ENCODE results near the gene EPHB6. TPM values are rescaled to one million over a fixed set of nuclear protein-coding genes. Genes with fewer than 3 reads are reported as not detected.
A peak's percentile ranks its signal among the peaks of the same experiment; 100 is the strongest.

EPHB6 gene
- total RNA-seq, 1 experiment from 2014 or later = 0.14 TPM

GRCh38 chr7:142901426-142902259 is 46.8 kb downstream of the EPHB6 start:
- H3K9me3 ChIP-seq (replicated peaks) = peaks cover 7% of the 10 kb centered on the region; the same call in 1 of the 2 replicates
- no peaks in the 10 kb centered on the region for H3K36me3 ChIP-seq
- H3K27me3 ChIP-seq = no peaks in the 10 kb centered on the region; the same call in 1 of the 2 replicates
- no peak overlapping the region for H3K27ac ChIP-seq
- DNase-seq = no peak
- H3K4me1 ChIP-seq = no peaks in the 10 kb centered on the region
- no peak overlapping the region for H3K4me3 ChIP-seq

- no peaks in the 10 kb centered on the region for H3K4me1 ChIP-seq
- no peaks in the 10 kb centered on the region for H3K27me3 ChIP-seq
- no peaks in the 10 kb centered on the region for H3K36me3 ChIP-seq
- H3K9me3 ChIP-seq (replicated peaks) = peaks cover 7% of the 10 kb centered on the region; the same call in 1 of the 2 replicates
- no peak overlapping the region for H3K27ac ChIP-seq
- no peak overlapping the region for H3K4me3 ChIP-seq
- DNase-seq = no peak
These were observed 49.3 kb downstream of the EPHB6 start for GRCh38 chr7:142904128-142904527.

DNA sequence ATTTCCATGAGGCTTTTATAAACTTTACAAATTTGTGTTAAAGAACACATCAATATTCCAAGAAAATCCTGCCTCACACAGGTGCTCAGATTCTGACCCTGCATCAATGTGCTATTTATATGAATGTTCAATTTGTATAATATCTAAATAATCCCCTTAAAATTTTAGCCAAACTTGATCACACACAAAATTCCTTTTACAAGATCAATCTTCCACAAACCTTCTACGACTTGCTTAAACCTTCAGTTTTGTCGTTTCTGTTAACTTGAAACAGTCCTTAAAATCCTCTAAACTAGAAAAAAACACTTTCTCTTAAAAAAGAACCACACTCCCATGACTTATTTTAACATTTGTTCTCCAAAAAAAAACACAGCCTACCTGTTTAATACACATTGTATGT is 50.9 kb downstream of the EPHB6 start:
- no peak overlapping the region for H3K4me3 ChIP-seq
- H3K36me3 ChIP-seq = no peaks in the 10 kb centered on the region
- H3K9me3 ChIP-seq (replicated peaks) = peaks cover 7% of the 10 kb centered on the region; the same call in 1 of the 2 replicates
- DNase-seq = no peak
- no peak overlapping the region for H3K27ac ChIP-seq
- peaks cover 2% of the 10 kb centered on the region; the same call in 1 of the 2 replicates for H3K27me3 ChIP-seq
- no peaks in the 10 kb centered on the region for H3K4me1 ChIP-seq

GRCh38 chr7:142906643-142907042 is 51.8 kb downstream of the EPHB6 start:
- Histone ChIP-seq H3K36me3 (no peaks in the 10 kb centered on the region), H3K27me3 (peaks cover 11% of the 10 kb centered on the region), H3K4me3 (no peak overlapping the region), H3K27ac (no peak overlapping the region), H3K4me1 (no peaks in the 10 kb centered on the region), H3K9me3 (replicated peaks) (peaks cover 7% of the 10 kb centered on the region; the same call in 1 of the 2 replicates)
- DNase-seq = no peak

DNA sequence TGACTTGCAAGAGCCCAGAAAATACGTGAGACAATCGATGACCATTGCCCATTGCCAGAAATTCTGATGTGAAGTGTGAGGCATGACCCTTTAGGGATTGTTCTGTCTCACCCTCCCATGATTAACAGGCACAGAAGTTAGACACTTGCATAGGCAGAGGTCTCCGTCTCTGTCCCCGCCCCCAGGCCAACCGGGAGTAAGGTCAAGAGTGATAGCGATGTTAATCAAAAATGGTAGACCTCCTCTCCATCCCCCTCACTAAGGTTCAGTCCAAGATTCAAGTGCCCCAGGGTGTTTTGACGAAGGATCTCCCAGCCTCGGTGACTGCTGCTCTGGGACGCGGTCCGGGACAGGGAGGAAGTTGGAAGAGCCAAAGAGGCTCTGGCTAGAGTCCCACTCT is 53.4 kb downstream of the EPHB6 start:
- DNase-seq = no peak
- H3K27ac ChIP-seq = no peak overlapping the region
- H3K4me3 ChIP-seq = no peak overlapping the region
- H3K4me1 ChIP-seq = no peaks in the 10 kb centered on the region
- H3K27me3 ChIP-seq = peaks cover 11% of the 10 kb centered on the region
- peaks cover 7% of the 10 kb centered on the region; the same call in 1 of the 2 replicates for H3K9me3 ChIP-seq (replicated peaks)
- no peaks in the 10 kb centered on the region for H3K36me3 ChIP-seq

DNA sequence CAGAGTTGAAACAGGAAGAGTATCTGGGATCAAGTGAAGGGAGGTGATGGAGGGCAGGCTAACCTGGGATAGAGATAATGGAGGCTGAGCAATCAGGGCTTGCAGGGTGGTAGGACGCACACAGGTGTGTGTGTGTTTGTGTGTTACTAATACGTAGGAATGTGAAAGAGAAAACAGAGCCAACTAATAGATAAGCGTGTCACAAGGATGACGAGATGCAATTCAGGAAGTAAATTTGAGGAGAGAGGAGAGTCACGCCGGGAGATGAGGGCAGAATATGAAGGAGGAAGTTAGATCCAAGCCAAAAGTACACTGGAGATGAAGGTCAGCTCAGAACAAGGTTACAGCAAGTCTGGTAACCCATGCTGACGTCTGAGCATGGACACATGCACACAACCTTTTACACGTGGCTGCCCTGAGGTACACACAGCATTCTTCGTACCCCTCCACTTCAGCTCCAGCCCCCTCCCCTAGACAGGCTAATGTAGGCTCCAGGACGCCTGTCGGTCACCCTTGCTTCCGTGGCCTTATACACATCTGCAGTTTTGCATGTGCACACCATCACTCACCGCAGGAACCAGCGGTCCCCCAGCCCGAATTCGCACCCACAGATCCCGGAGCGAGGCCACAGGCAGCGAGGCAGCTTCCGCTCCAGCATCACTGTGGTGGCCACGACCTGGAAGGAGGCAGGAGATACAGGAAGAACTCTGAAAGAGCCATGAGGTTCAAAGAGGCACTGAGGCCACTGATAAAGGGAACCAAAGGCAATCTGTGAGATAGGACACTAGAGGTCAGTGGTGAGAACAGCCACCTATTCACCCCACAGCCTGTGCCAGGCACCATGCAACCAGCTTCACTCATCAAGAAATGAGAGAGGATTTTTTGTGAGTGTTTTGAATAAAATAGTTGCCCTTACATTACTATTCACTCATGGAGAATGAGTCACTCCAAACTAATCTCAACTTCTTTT is 54.3 kb downstream of the EPHB6 start:
- Histone ChIP-seq H3K27ac (no peak overlapping the region), H3K4me1 (no peaks in the 10 kb centered on the region), H3K9me3 (replicated peaks) (peaks cover 7% of the 10 kb centered on the region; the same call in 1 of the 2 replicates), H3K36me3 (no peaks in the 10 kb centered on the region), H3K4me3 (no peak overlapping the region), H3K27me3 (peaks cover 11% of the 10 kb centered on the region)
- DNase-seq = peak in 1 of 2 experiments; percentile 9

DNA sequence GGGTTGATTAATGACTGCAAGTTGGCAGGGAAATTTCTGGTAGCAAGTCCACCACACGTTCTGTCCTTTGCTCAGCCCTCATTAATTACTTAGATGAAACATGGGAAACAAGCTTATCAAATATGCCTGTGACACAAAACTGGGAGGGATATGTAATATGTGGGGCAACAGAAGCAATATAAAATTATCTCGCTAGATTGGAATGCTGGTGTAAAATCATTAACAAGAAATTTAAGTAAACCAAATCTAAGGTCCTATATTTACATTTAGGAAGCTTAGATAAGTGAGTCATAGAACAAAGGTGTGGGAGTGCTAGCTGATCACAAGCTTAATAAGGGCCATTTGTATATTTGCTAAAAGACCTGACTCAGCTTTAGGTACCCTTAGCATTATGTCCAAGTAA is 55.2 kb downstream of the EPHB6 start:
- Histone ChIP-seq H3K36me3 (no peaks in the 10 kb centered on the region), H3K27ac (no peak overlapping the region), H3K4me3 (no peak overlapping the region), H3K4me1 (no peaks in the 10 kb centered on the region), H3K27me3 (peaks cover 11% of the 10 kb centered on the region), H3K9me3 (replicated peaks) (peaks cover 7% of the 10 kb centered on the region; the same call in 1 of the 2 replicates)
- DNase-seq = no peak

- Histone ChIP-seq H3K4me3 (no peak overlapping the region), H3K9me3 (replicated peaks) (peaks cover 4% of the 10 kb centered on the region; the same call in 1 of the 2 replicates), H3K4me1 (no peaks in the 10 kb centered on the region), H3K27me3 (peaks cover 11% of the 10 kb centered on the region), H3K27ac (no peak overlapping the region), H3K36me3 (no peaks in the 10 kb centered on the region)
- no peak for DNase-seq
These were observed 55.6 kb downstream of the EPHB6 start for GRCh38 chr7:142910481-142910880.

DNA sequence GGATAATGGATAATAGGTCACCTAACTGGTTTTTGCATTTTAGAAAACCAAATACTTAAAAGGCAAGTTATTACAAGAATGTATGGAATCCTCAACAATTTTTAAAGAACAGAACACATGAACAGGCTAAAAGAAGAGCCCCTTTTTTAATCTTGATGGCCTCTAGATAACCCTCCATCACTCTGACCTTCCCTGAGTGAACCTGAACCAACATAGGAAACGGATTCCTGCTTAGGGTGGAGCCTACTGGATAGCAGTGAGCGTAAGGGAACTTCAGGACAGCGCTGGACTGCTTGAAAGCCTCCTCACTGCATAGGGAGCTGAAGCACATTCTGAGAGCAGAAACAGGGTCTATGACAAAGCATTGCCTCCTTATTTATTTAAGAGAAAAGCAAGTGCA is 58.2 kb downstream of the EPHB6 start:
- peaks cover 17% of the 10 kb centered on the region for H3K27me3 ChIP-seq
- no peak for DNase-seq
- H3K4me3 ChIP-seq = no peak overlapping the region
- H3K4me1 ChIP-seq = no peaks in the 10 kb centered on the region
- no peaks in the 10 kb centered on the region for H3K36me3 ChIP-seq
- H3K27ac ChIP-seq = no peak overlapping the region
- no peaks in the 10 kb centered on the region for H3K9me3 ChIP-seq (replicated peaks)

GRCh38 chr7:142913566-142913965 is 58.7 kb downstream of the EPHB6 start:
- no peaks in the 10 kb centered on the region for H3K9me3 ChIP-seq (replicated peaks)
- H3K27ac ChIP-seq = no peak overlapping the region
- H3K4me1 ChIP-seq = no peaks in the 10 kb centered on the region
- H3K27me3 ChIP-seq = peaks cover 22% of the 10 kb centered on the region
- H3K36me3 ChIP-seq = no peaks in the 10 kb centered on the region
- H3K4me3 ChIP-seq = no peak overlapping the region
- no peak for DNase-seq

DNA sequence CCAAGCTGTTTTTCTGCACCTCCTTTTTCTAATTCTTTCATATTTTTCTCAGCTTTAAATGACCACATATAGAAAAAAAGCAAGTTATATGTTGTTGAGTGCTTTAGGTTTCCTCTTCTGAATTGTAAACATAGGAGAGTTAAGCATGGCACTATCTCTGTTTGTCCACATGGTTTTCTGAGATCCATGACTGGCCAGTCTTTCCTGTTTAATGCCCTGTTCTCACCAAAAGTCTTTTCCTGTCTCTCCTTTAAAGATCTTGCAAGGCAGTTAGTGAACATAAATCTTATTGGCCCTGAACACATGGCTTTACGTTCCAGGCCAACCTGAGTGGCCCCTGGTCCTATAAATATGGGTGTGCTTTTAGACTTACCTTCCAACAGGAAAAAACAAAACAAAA is 59.2 kb downstream of the EPHB6 start:
- Histone ChIP-seq H3K4me3 (no peak overlapping the region), H3K36me3 (no peaks in the 10 kb centered on the region), H3K27me3 (peaks cover 24% of the 10 kb centered on the region), H3K27ac (no peak overlapping the region), H3K4me1 (no peaks in the 10 kb centered on the region), H3K9me3 (replicated peaks) (no peaks in the 10 kb centered on the region)
- DNase-seq = no peak

DNA sequence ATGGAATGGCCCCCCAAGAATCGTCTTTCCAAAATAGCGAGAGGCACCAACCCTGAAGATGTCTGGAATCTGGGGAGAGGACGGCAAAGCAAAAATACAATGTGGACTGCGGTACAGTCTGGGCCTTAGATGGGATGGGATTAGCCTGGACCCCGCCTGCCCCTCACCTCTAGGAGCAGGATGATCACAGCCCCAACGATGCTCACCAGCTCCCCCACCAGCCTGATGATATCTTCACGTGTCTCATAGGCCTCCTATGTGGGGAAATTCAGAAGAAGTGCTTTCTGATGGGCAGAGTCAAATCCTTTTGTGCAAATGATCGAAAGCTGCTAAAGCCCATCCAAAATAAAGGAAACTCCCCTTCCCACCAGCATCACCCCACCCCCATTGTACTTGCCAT is 60.4 kb downstream of the EPHB6 start:
- H3K27me3 ChIP-seq = peaks cover 25% of the 10 kb centered on the region
- H3K36me3 ChIP-seq = no peaks in the 10 kb centered on the region
- H3K27ac ChIP-seq = no peak overlapping the region
- H3K4me3 ChIP-seq = no peak overlapping the region
- H3K9me3 ChIP-seq (replicated peaks) = no peaks in the 10 kb centered on the region
- no peaks in the 10 kb centered on the region for H3K4me1 ChIP-seq
- DNase-seq = no peak

- H3K36me3 ChIP-seq = no peaks in the 10 kb centered on the region
These were observed 61.6 kb downstream of the EPHB6 start for GRCh38 chr7:142916508-142916907.

DNA sequence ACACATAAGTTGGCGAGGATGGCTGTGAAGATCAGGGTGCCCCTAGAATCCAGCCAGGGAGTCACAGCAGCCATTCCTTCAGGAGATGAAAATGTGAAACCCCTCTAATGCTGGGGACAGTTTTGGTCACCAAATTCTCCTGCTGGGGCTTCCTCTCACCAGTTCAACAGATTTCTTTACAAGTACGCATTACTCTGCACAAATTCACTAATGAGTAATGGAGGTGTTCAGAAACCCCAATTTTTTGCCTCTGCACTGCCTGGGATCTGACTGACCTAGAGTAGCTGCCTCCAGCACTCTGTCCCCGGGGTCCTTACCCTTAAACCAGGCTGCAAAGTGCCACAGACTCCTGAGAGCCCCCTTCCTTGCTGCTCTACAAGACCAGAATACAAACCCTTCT is 62.6 kb downstream of the EPHB6 start:
- Histone ChIP-seq H3K27ac (no peak overlapping the region), H3K4me3 (no peak overlapping the region), H3K36me3 (no peaks in the 10 kb centered on the region), H3K27me3 (peaks cover 14% of the 10 kb centered on the region), H3K4me1 (no peaks in the 10 kb centered on the region), H3K9me3 (replicated peaks) (no peaks in the 10 kb centered on the region)
- DNase-seq = no peak

More at GRCh38 chr7:142916508-142916907, 61.6 kb downstream of the EPHB6 start:
- H3K27me3 ChIP-seq = peaks cover 16% of the 10 kb centered on the region
- no peaks in the 10 kb centered on the region for H3K9me3 ChIP-seq (replicated peaks)
- no peak for DNase-seq
- H3K4me3 ChIP-seq = no peak overlapping the region
- no peak overlapping the region for H3K27ac ChIP-seq
- H3K4me1 ChIP-seq = no peaks in the 10 kb centered on the region

DNA sequence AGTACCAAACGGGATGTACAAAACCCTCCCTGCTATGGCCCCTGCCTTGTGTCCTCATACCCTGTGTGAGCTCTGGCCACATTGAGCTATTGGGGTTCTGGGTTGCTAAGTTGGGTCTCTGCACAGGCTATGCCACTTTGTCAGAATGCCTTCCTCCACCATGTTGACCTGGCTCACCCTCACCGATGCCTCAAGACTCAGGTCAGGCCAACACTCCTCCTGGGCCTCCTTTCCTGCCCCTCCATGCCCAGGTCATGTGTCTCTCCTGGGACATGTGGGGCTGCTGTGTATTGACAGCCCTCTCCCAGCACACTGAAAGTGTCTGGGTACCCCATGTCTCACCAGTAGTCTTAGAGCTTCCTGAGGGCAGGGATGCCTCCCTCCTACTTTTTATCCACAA is 64.0 kb downstream of the EPHB6 start:
- Histone ChIP-seq H3K36me3 (no peaks in the 10 kb centered on the region), H3K27ac (no peak overlapping the region), H3K27me3 (peaks cover 17% of the 10 kb centered on the region), H3K4me3 (no peak overlapping the region), H3K9me3 (replicated peaks) (no peaks in the 10 kb centered on the region), H3K4me1 (no peaks in the 10 kb centered on the region)
- no peak for DNase-seq
